Skeletal muscle tissue (tissue), 4 donors: ENCODE results near the gene ASNSD1. TPM values are rescaled to one million over a fixed set of nuclear protein-coding genes. Genes with fewer than 3 reads are reported as not detected.

Source experiments
- H3K27ac ChIP-seq: one replicate; pipeline ENCODE4 v1.7.0; 2013; ENCODE audit warnings: mild to moderate bottlenecking, low read depth, low read length, inconsistent platforms
- H3K27me3 ChIP-seq, 3 donors: one replicate each; pipeline ENCODE4 v1.7.0; 2013; ENCODE audit warnings: low read length in 3 of 3; ENCODE audit not compliant: control insufficient read depth in 3 of 3, insufficient read depth in 3 of 3
- H3K36me3 ChIP-seq, 3 donors: one replicate each; pipeline ENCODE4 v1.7.0; 2013; ENCODE audit warnings: low read length in 3 of 3; ENCODE audit not compliant: control insufficient read depth in 3 of 3, insufficient read depth in 3 of 3
- H3K4me1 ChIP-seq, 3 donors: one replicate each; pipeline ENCODE4 v1.7.0; 2013; ENCODE audit warnings: low read length in 3 of 3, mild to moderate bottlenecking in 3 of 3; ENCODE audit not compliant: control insufficient read depth in 3 of 3, insufficient read depth in 3 of 3
- H3K4me3 ChIP-seq, 3 donors: one replicate each; pipeline ENCODE4 v1.7.0; 2013; ENCODE audit warnings: low read length in 3 of 3
- H3K9ac ChIP-seq, 3 donors: one replicate each; pipeline ENCODE4 v1.7.0; 2013; ENCODE audit warnings: low read length in 3 of 3, mild to moderate bottlenecking in 3 of 3, moderate library complexity in 2 of 3, low read depth in 1 of 3
- H3K9me3 ChIP-seq, 3 donors: one replicate each; pipeline ENCODE4 v1.7.0; 2013; ENCODE audit warnings: low read length in 3 of 3; ENCODE audit not compliant: control insufficient read depth in 3 of 3
- total RNA-seq: library from RNA; depleted of rRNA; stranded (reverse); fragments of >200 nt; gene quantifications from one replicate; pipeline ENCODE4 v1.2.3, GENCODE V29; 2014
- donor health status: Osteomylitis.

ASNSD1 gene
- total RNA-seq, 1 donor from 2014 or later: 36.5 TPM

GRCh38 chr2:189627789-189628188 lies 33.5 kb upstream of the ASNSD1 start:
- Histone ChIP-seq H3K27me3 (no peaks in the 10 kb centered on the region), H3K9me3 (no peaks in the 10 kb centered on the region), H3K9ac (no peak overlapping the region), H3K27ac (no peak overlapping the region), H3K36me3 (no peaks in the 10 kb centered on the region), H3K4me3 (no peak overlapping the region), H3K4me1 (no peaks in the 10 kb centered on the region)

- no peak overlapping the region for H3K27ac ChIP-seq
Observed at GRCh38 chr2:189628817-189629530, 32.3 kb upstream of the ASNSD1 start.

GRCh38 chr2:189629531-189630453 lies 31.5 kb upstream of the ASNSD1 start:
- Histone ChIP-seq H3K27ac (no peak overlapping the region), H3K4me1 (no peaks in the 10 kb centered on the region), H3K9ac (no peak overlapping the region), H3K36me3 (no peaks in the 10 kb centered on the region), H3K4me3 (no peak overlapping the region), H3K9me3 (no peaks in the 10 kb centered on the region), H3K27me3 (no peaks in the 10 kb centered on the region)

More at GRCh38 chr2:189628817-189629530, 32.3 kb upstream of the ASNSD1 start:
- Histone ChIP-seq H3K36me3 (no peaks in the 10 kb centered on the region), H3K4me1 (no peaks in the 10 kb centered on the region), H3K4me3 (no peak overlapping the region), H3K27me3 (no peaks in the 10 kb centered on the region), H3K9ac (no peak overlapping the region), H3K9me3 (no peaks in the 10 kb centered on the region)

GRCh38 chr2:189631849-189632248 lies 29.4 kb upstream of the ASNSD1 start:
- H3K27me3 ChIP-seq: no peaks in the 10 kb centered on the region
- H3K4me1 ChIP-seq: no peaks in the 10 kb centered on the region
- no peak overlapping the region for H3K27ac ChIP-seq
- no peaks in the 10 kb centered on the region for H3K9me3 ChIP-seq
- H3K4me3 ChIP-seq: no peak overlapping the region
- no peaks in the 10 kb centered on the region for H3K36me3 ChIP-seq
- no peak overlapping the region for H3K9ac ChIP-seq

- Histone ChIP-seq H3K27ac (no peak overlapping the region), H3K4me3 (no peak overlapping the region), H3K27me3 (no peaks in the 10 kb centered on the region), H3K9ac (no peak overlapping the region), H3K36me3 (no peaks in the 10 kb centered on the region), H3K9me3 (no peaks in the 10 kb centered on the region), H3K4me1 (no peaks in the 10 kb centered on the region)
Observed at GRCh38 chr2:189633392-189633811, 27.9 kb upstream of the ASNSD1 start.

GRCh38 chr2:189635353-189635752 lies 25.9 kb upstream of the ASNSD1 start:
- Histone ChIP-seq H3K27ac (no peak overlapping the region), H3K9ac (no peak overlapping the region), H3K4me1 (no peaks in the 10 kb centered on the region), H3K4me3 (no peak overlapping the region), H3K9me3 (no peaks in the 10 kb centered on the region), H3K36me3 (no peaks in the 10 kb centered on the region), H3K27me3 (no peaks in the 10 kb centered on the region)

DNA sequence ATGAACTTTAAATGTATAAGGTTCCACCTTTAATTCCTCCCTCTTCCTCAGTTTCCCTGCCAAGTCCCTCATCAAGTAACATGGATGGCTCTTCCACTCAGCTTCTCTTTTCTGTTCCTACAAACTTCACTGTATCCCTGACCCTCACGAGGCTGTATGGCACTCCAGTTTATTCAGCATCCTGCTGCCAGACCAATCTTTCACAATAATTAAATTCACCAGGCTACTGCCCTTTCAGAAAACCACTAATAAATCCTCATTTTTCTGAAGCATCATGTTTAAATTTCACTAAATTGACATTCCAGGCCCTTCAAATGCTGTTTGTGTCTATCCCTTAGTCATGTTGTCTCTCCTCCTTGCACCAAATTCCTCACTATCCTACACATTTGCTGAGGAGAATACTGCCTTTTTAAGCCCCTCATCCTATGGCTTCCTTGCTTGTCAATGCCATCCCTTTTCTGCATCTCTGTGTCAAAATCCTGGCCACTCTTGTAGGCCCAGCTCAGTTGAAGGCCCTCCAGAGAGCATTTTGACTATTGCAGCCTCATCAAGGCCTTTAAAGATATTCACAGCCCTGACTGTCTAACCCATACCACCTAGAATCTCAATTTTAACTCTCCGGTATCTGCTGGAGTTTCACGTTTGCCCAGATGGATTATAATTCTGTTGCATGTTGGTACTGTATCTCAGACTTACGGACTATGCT lies 22.8 kb upstream of the ASNSD1 start:
- H3K4me3 ChIP-seq: no peak overlapping the region
- H3K27me3 ChIP-seq: no peaks in the 10 kb centered on the region
- no peaks in the 10 kb centered on the region for H3K9me3 ChIP-seq
- no peak overlapping the region for H3K27ac ChIP-seq
- H3K9ac ChIP-seq: no peak overlapping the region
- no peaks in the 10 kb centered on the region for H3K4me1 ChIP-seq
- H3K36me3 ChIP-seq: no peaks in the 10 kb centered on the region

GRCh38 chr2:189639007-189639609 lies 22.2 kb upstream of the ASNSD1 start:
- Histone ChIP-seq H3K4me1 (no peaks in the 10 kb centered on the region), H3K9ac (no peak overlapping the region), H3K36me3 (no peaks in the 10 kb centered on the region), H3K27ac (no peak overlapping the region), H3K27me3 (no peaks in the 10 kb centered on the region), H3K9me3 (no peaks in the 10 kb centered on the region), H3K4me3 (no peak overlapping the region)

GRCh38 chr2:189641002-189641401 lies 20.3 kb upstream of the ASNSD1 start:
- Histone ChIP-seq H3K4me1 (no peaks in the 10 kb centered on the region), H3K9me3 (no peaks in the 10 kb centered on the region), H3K27me3 (no peaks in the 10 kb centered on the region), H3K4me3 (no peak overlapping the region), H3K9ac (no peak overlapping the region), H3K27ac (no peak overlapping the region), H3K36me3 (no peaks in the 10 kb centered on the region)
